Caco-2 (cell line): ENCODE measurements around the gene NOL4L. TPM values are rescaled to one million over a fixed set of nuclear protein-coding genes. Genes with fewer than 3 reads are reported as not detected.
A peak's percentile ranks its signal among the peaks of the same experiment; 100 is the strongest.

Experiments used
- BruUV-seq: library from RNA; stranded (reverse); fragments of 400-500 nt; replicated peaks from 2 replicates; lab custom pipeline; 2021; lab: Mats Ljungman, UMichigan
- CTCF ChIA-PET: fragments of 300-600 bp; sonication (Branson Sonifier 250); formaldehyde crosslinking; loops from one replicate; lab custom pipeline; 2022; ENCODE audit warnings: antibody characterized with exemption; lab: Charles Lee
- POLR2A ChIA-PET: fragments of 300-600 bp; sonication (Branson Sonifier 250); formaldehyde crosslinking; loops from one replicate; lab custom pipeline; 2022; ENCODE audit warnings: antibody characterized with exemption; lab: Charles Lee
- DNase-seq, 2 experiments: peaks; one replicate each; pipeline versions ENCODE4 v3.0.0 to v3.0.0-alpha.2; 2020 to 2022
- H3K27me3 ChIP-seq: replicated peaks from 2 replicates; pipeline ENCODE4 v1.6.0; 2011; ENCODE audit warnings: low read length; ENCODE audit not compliant: control insufficient read depth, insufficient read depth
- H3K36me3 ChIP-seq: 2 replicates; pipeline ENCODE4 v1.5.1; 2011; ENCODE audit warnings: low read length; ENCODE audit not compliant: control insufficient read depth, insufficient read depth
- H3K4me1 ChIP-seq: fragments of 250-450 bp; sonication (Bioruptor Pico); 2 replicates; pipeline ENCODE4 v1.5.1; 2020; ENCODE audit warnings: mild to moderate bottlenecking
- H3K4me3 ChIP-seq: 2 replicates; pipeline ENCODE4 v1.5.1; 2011; ENCODE audit warnings: low read depth, mild to moderate bottlenecking, control low read depth, low read length
- H3K9me3 ChIP-seq: fragments of 250-450 bp; sonication (Bioruptor Pico); 2 replicates; pipeline ENCODE4 v1.5.1; 2020; ENCODE audit warnings: mild to moderate bottlenecking, moderate library complexity
- H3K27ac Mint-ChIP-seq: one replicate; pipeline ENCODE4 v1.8.0; 2022; ENCODE audit warnings: mixed read lengths; ENCODE audit not compliant: unreplicated experiment
- H3K27me3 Mint-ChIP-seq: one replicate; pipeline ENCODE4 v1.8.0; 2022; ENCODE audit warnings: mixed read lengths; ENCODE audit not compliant: insufficient read depth, unreplicated experiment
- H3K36me3 Mint-ChIP-seq: one replicate; pipeline ENCODE4 v1.8.0; 2022; ENCODE audit warnings: mild to moderate bottlenecking, mixed read lengths; ENCODE audit not compliant: insufficient read depth, unreplicated experiment
- H3K4me1 Mint-ChIP-seq: one replicate; pipeline ENCODE4 v1.8.0; 2022; ENCODE audit warnings: low read depth, mixed read lengths; ENCODE audit not compliant: unreplicated experiment
- H3K4me3 Mint-ChIP-seq: one replicate; pipeline ENCODE4 v1.8.0; 2022; ENCODE audit warnings: mild to moderate bottlenecking, moderate library complexity, mixed read lengths; ENCODE audit not compliant: unreplicated experiment
- H3K9me3 Mint-ChIP-seq: one replicate; pipeline ENCODE4 v1.8.0; 2022; ENCODE audit warnings: mixed read lengths; ENCODE audit not compliant: unreplicated experiment
- intact Hi-C: fragments of 100-400 bp; cut with micrococcal nuclease; formaldehyde crosslinking; loops from one replicate; pipeline ENCODE4 v1.10.0; 2022; ENCODE audit not compliant: unreplicated experiment
- total RNA-seq: library from RNA; stranded (reverse); gene quantifications from 2 replicates; pipeline ENCODE4 v1.2.3, GENCODE V29; 2022
- TF ChIP-seq, protein P1 (sequence below), 2 experiments: fragments of 200-600 bp in 1 of 2; IDR thresholded peaks; 1 replicate in 1 of 2; 2 replicates in 1 of 2; pipeline versions ENCODE4 v1.5.1 to v1.8.0; 2011 to 2022; ENCODE audit warnings: antibody characterized with exemption in 1 of 2, control low read depth in 1 of 2, inconsistent platforms in 1 of 2, low read depth in 1 of 2, low read length in 1 of 2, mild to moderate bottlenecking in 1 of 2, moderate library complexity in 1 of 2; ENCODE audit not compliant: insufficient read depth in 1 of 2, severe bottlenecking in 1 of 2, unreplicated experiment in 1 of 2

Gene NOL4L
- total RNA-seq, 1 experiment from 2014 or later = 80.9 TPM

GRCh38 chr20:32632461-32633354 is 47.6 kb upstream of the NOL4L start:
- H3K27me3 Mint-ChIP-seq = no peaks in the 10 kb centered on the region
- peaks cover 16% of the 10 kb centered on the region for H3K4me1 Mint-ChIP-seq

DNA sequence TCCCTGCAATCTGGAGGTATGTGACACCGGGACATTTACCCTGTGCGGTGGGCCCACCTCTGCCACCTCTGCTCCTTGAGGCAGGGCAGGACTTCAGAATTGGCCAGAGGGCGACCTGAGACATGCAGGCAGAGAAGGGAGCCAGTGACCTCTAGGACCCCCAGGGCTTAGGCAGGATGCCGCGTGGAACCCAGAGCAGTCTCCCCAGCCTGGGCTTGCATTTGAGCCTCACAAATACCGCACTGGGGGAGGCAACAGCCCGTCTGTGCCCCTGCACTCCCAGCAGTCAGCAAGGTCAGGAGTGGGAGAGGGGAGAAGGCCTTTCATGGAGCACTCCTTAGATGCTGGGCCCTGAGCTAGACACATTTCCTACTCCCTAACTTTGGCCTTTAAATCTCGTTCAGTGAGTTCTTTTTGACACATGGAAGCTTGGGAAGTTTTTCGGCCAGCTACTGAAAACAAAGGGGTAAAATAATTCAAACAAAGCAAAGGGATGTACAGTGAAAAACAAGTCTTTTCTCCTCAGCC is 46.9 kb upstream of the NOL4L start:
- H3K36me3 Mint-ChIP-seq = peaks cover 6% of the 10 kb centered on the region
- H3K9me3 Mint-ChIP-seq = no peaks in the 10 kb centered on the region
- Histone ChIP-seq H3K27me3 (no peaks in the 10 kb centered on the region), H3K36me3 (no peaks in the 10 kb centered on the region), H3K9me3 (no peaks in the 10 kb centered on the region), H3K4me1 (peaks cover 19% of the 10 kb centered on the region), H3K4me3 (no peak overlapping the region)
- peaks cover 16% of the 10 kb centered on the region for H3K4me1 Mint-ChIP-seq
- BruUV-seq = no TSS peak
- intact Hi-C loops = no loop called here
- peak in 1 of 2 experiments; percentile 46 for DNase-seq
- TF ChIP-seq, protein P1, sequence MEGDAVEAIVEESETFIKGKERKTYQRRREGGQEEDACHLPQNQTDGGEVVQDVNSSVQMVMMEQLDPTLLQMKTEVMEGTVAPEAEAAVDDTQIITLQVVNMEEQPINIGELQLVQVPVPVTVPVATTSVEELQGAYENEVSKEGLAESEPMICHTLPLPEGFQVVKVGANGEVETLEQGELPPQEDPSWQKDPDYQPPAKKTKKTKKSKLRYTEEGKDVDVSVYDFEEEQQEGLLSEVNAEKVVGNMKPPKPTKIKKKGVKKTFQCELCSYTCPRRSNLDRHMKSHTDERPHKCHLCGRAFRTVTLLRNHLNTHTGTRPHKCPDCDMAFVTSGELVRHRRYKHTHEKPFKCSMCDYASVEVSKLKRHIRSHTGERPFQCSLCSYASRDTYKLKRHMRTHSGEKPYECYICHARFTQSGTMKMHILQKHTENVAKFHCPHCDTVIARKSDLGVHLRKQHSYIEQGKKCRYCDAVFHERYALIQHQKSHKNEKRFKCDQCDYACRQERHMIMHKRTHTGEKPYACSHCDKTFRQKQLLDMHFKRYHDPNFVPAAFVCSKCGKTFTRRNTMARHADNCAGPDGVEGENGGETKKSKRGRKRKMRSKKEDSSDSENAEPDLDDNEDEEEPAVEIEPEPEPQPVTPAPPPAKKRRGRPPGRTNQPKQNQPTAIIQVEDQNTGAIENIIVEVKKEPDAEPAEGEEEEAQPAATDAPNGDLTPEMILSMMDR (IDR thresholded peaks at IDR 0.05; ENCODE audit: insufficient read depth in 1 of 2, low read depth in 1 of 2, low read length in 1 of 2, severe bottlenecking in 1 of 2, unreplicated experiment in 1 of 2) = no peak
- H3K27ac Mint-ChIP-seq = no peak overlapping the region
- POLR2A ChIA-PET = no interaction called here
- no peaks in the 10 kb centered on the region for H3K27me3 Mint-ChIP-seq
- H3K4me3 Mint-ChIP-seq = no peak overlapping the region
- CTCF ChIA-PET = interaction anchor here (0.5 kb wide), 1 partner anchor 96 kb away, joined by 3 read pairs; no protein-coding TSS in a partner anchor

More at GRCh38 chr20:32632461-32633354, 47.6 kb upstream of the NOL4L start:
- ChIA-PET POLR2A (no interaction called here), CTCF (interaction anchor here (0.5 kb wide), 1 partner anchor 97 kb away, joined by 3 read pairs; no protein-coding TSS in a partner anchor)
- H3K36me3 ChIP-seq = no peaks in the 10 kb centered on the region
- peaks cover 13% of the 10 kb centered on the region for H3K4me1 ChIP-seq
- Mint-ChIP-seq H3K27ac (no peak overlapping the region), H3K9me3 (no peaks in the 10 kb centered on the region), H3K36me3 (peaks cover 6% of the 10 kb centered on the region), H3K4me3 (no peak overlapping the region)
- H3K4me3 ChIP-seq = no peak overlapping the region
- TF ChIP-seq, protein P1 (IDR thresholded peaks at IDR 0.05; ENCODE audit: insufficient read depth in 1 of 2, low read depth in 1 of 2, low read length in 1 of 2, severe bottlenecking in 1 of 2, unreplicated experiment in 1 of 2) = no peak
- no peaks in the 10 kb centered on the region for H3K27me3 ChIP-seq
- H3K9me3 ChIP-seq = no peaks in the 10 kb centered on the region
- no TSS peak for BruUV-seq
- no peak for DNase-seq
- intact Hi-C loops = no loop called here

GRCh38 chr20:32629813-32630212 is 44.7 kb upstream of the NOL4L start:
- intact Hi-C loops = loop anchor here (2.0 kb wide), 1 partner anchor 23 kb away; no protein-coding TSS in a partner anchor
- Mint-ChIP-seq H3K9me3 (no peaks in the 10 kb centered on the region), H3K27ac (no peak overlapping the region), H3K4me1 (peaks cover 16% of the 10 kb centered on the region), H3K36me3 (peaks cover 6% of the 10 kb centered on the region), H3K4me3 (no peak overlapping the region), H3K27me3 (no peaks in the 10 kb centered on the region)
- H3K4me3 ChIP-seq = no peak overlapping the region
- H3K36me3 ChIP-seq = no peaks in the 10 kb centered on the region
- H3K4me1 ChIP-seq = peaks cover 19% of the 10 kb centered on the region
- no TSS peak for BruUV-seq
- TF ChIP-seq, protein P1 (IDR thresholded peaks at IDR 0.05; ENCODE audit: insufficient read depth in 1 of 2, low read depth in 1 of 2, low read length in 1 of 2, severe bottlenecking in 1 of 2, unreplicated experiment in 1 of 2) = no peak
- ChIA-PET CTCF (interaction anchor here (0.7 to 2.5 kb wide), 3 partner anchors 9 to 108 kb away, joined by 3 to 11 read pairs (median 11); no protein-coding TSS in a partner anchor), POLR2A (interaction anchor here (0.6 kb wide), 1 partner anchor 10 kb away, joined by 3 read pairs; no protein-coding TSS in a partner anchor)
- DNase-seq = no peak
- no peaks in the 10 kb centered on the region for H3K27me3 ChIP-seq
- H3K9me3 ChIP-seq = no peaks in the 10 kb centered on the region
